Measurements from ENCODE around the gene LUC7L3. TPM values are rescaled to one million over a fixed set of nuclear protein-coding genes. Genes with fewer than 3 reads are reported as not detected.
A peak's percentile ranks its signal among the peaks of the same experiment; 100 is the strongest.
"Not testable (repeated sequence)": the region's sequence is repeated elsewhere in the genome, so short reads cannot be mapped to it uniquely, and the experiment has no call there.

LUC7L3 gene
- total RNA-seq, 2 donors from 2014 or later: 71.2 to 85.6 TPM

GRCh38 chr17:50680126-50680525 lies 39.3 kb upstream of the LUC7L3 start:
- WGBS, 2 donors: 98% methylated on average over 5 of the region's 5 CpGs
- no peak overlapping the region for H3K4me3 ChIP-seq
- peaks cover 0 to 2% of the 10 kb centered on the region in 2 donors for H3K36me3 ChIP-seq (replicated peaks in 1 of 2; ENCODE audit: insufficient read depth in 1 of 2, low read depth in 2 of 2)
- no peak for TF ChIP-seq CTCF (IDR thresholded peaks at IDR 0.05)
- no peak for TF ChIP-seq POLR2A (IDR thresholded peaks at IDR 0.05)
- no peaks in the 10 kb centered on the region for H3K27me3 ChIP-seq
- intact Hi-C loops (cut with DNase I): loop anchor here (5.0 kb wide), 1 partner anchor 33 kb away; no protein-coding TSS in a partner anchor
- DNase-seq: peak in 1 of 4 donors; percentile 9
- no peak for ATAC-seq
- H3K27ac ChIP-seq: no peak overlapping the region
- H3K4me1 ChIP-seq: peaks cover 38% of the 10 kb centered on the region
- no peaks in the 10 kb centered on the region for H3K9me3 ChIP-seq

GRCh38 chr17:50680543-50681262 lies 38.7 kb upstream of the LUC7L3 start:
- peak in 1 of 4 donors; percentile 9 for DNase-seq
- not testable (repeated sequence) for ATAC-seq; H3K36me3 ChIP-seq (replicated peaks in 1 of 2; ENCODE audit: insufficient read depth in 1 of 2, low read depth in 2 of 2); H3K4me3 ChIP-seq; H3K9me3 ChIP-seq; H3K27me3 ChIP-seq
- intact Hi-C loops (cut with DNase I): loop anchor here (5.0 kb wide), 1 partner anchor 33 kb away; no protein-coding TSS in a partner anchor
- 65 to 71% methylated on average over 12 of the region's 12 CpGs for WGBS, 2 donors
- peaks cover 36% of the 10 kb centered on the region for H3K4me1 ChIP-seq
- H3K27ac ChIP-seq: peak overlapping the region in 1 of 4 donors; percentile 53

GRCh38 chr17:50681263-50682200 lies 37.9 kb upstream of the LUC7L3 start:
- intact Hi-C loops (cut with DNase I): loop anchor here (5.0 kb wide), 1 partner anchor 34 kb away; no protein-coding TSS in a partner anchor
- H3K27ac ChIP-seq: peak overlapping the region in 1 of 4 donors; percentile 53
- 64 to 76% methylated on average over 27 of the region's 27 CpGs for WGBS, 2 donors
- H3K4me1 ChIP-seq: peaks cover 36% of the 10 kb centered on the region
- peak in 3 of 4 donors; percentile 30 to 59 (median 49) for DNase-seq
- no peak overlapping the region for H3K4me3 ChIP-seq
- H3K27me3 ChIP-seq: no peaks in the 10 kb centered on the region
- TF ChIP-seq CTCF (IDR thresholded peaks at IDR 0.05) (peak in 4 of 7 experiments; percentile 17 to 56 (median 49)), POLR2A (IDR thresholded peaks at IDR 0.05) (no peak)
- H3K36me3 ChIP-seq (replicated peaks in 1 of 2; ENCODE audit: insufficient read depth in 1 of 2, low read depth in 2 of 2): no peaks in the 10 kb centered on the region
- no peaks in the 10 kb centered on the region for H3K9me3 ChIP-seq
- ATAC-seq: no peak

- H3K36me3 ChIP-seq (replicated peaks in 1 of 2; ENCODE audit: insufficient read depth in 1 of 2, low read depth in 2 of 2): no peaks in the 10 kb centered on the region
- H3K4me1 ChIP-seq: peaks cover 45% of the 10 kb centered on the region
- DNase-seq (no peak), ATAC-seq (no peak)
- WGBS, 2 donors: 52 to 73% methylated on average over 3 of the region's 3 CpGs
- intact Hi-C loops (cut with DNase I): loop anchor here (5.0 kb wide), 1 partner anchor 35 kb away; no protein-coding TSS in a partner anchor
- H3K27ac ChIP-seq: peak overlapping the region in 2 of 4 donors; percentile 9 to 14
- no peak overlapping the region for H3K4me3 ChIP-seq
- no peaks in the 10 kb centered on the region for H3K9me3 ChIP-seq
- TF ChIP-seq POLR2A (IDR thresholded peaks at IDR 0.05) (no peak), CTCF (IDR thresholded peaks at IDR 0.05) (no peak)
- no peaks in the 10 kb centered on the region for H3K27me3 ChIP-seq
Observed at GRCh38 chr17:50682441-50682840, 37.0 kb upstream of the LUC7L3 start.

GRCh38 chr17:50682938-50683337 lies 36.5 kb upstream of the LUC7L3 start:
- no peak for ATAC-seq
- intact Hi-C loops (cut with DNase I): loop anchor here (5.0 kb wide), 1 partner anchor 36 kb away; no protein-coding TSS in a partner anchor
- peak overlapping the region in 3 of 4 donors; percentile 9 to 93 (median 19) for H3K27ac ChIP-seq
- WGBS, 2 donors: 88 to 92% methylated on average over 3 of the region's 3 CpGs
- no peaks in the 10 kb centered on the region for H3K27me3 ChIP-seq
- H3K36me3 ChIP-seq (replicated peaks in 1 of 2; ENCODE audit: insufficient read depth in 1 of 2, low read depth in 2 of 2): no peaks in the 10 kb centered on the region
- H3K4me1 ChIP-seq: peaks cover 50% of the 10 kb centered on the region
- no peaks in the 10 kb centered on the region for H3K9me3 ChIP-seq
- TF ChIP-seq CTCF (IDR thresholded peaks at IDR 0.05) (no peak), POLR2A (IDR thresholded peaks at IDR 0.05) (no peak)
- DNase-seq: peak in 3 of 4 donors; percentile 26 to 71 (median 39)
- no peak overlapping the region for H3K4me3 ChIP-seq

Measured in body of pancreas (tissue), 4 donors.